Activated CD8-positive, alpha-beta memory T cell treated with anti-CD3 and anti-CD28 coated beads for 36 hours (primary cell): ENCODE results near the gene WASL. TPM values are rescaled to one million over a fixed set of nuclear protein-coding genes. Genes with fewer than 3 reads are reported as not detected.

Source experiments
- CTCF ChIA-PET: fragments of 350-600 bp; sonication (Branson Sonifier 250); formaldehyde crosslinking; loops from one replicate; lab custom pipeline; 2021; ENCODE audit warnings: antibody characterized with exemption; lab: Charles Lee
- POLR2A ChIA-PET: fragments of 350-600 bp; sonication (Branson Sonifier 250); formaldehyde crosslinking; loops from one replicate; lab custom pipeline; 2021; ENCODE audit warnings: antibody characterized with exemption; lab: Charles Lee
- total RNA-seq, 2 experiments: library from RNA; stranded (reverse); gene quantifications; one replicate each; pipeline ENCODE4 v1.2.3, GENCODE V29; 2021

The WASL gene
- total RNA-seq, 2 experiments from 2014 or later, result 5.7 to 6.4 TPM

GRCh38 chr7:123771846-123772245, 23.0 kb upstream of the WASL start:
- POLR2A ChIA-PET, result no interaction called here

GRCh38 chr7:123771256-123771655, 22.5 kb upstream of the WASL start:
- CTCF ChIA-PET, result interaction anchor here (0.6 kb wide), 1 partner anchor 1143 kb away, joined by 3 read pairs; no protein-coding TSS in a partner anchor
- POLR2A ChIA-PET, result interaction anchor here (0.7 kb wide), 1 partner anchor 53 kb away, joined by 3 read pairs; no protein-coding TSS in a partner anchor

More at GRCh38 chr7:123771846-123772245, 23.0 kb upstream of the WASL start:
- CTCF ChIA-PET, result interaction anchor here (0.7 to 1.1 kb wide), 2 partner anchors 17 to 93 kb away, joined by 3 to 4 read pairs; no protein-coding TSS in a partner anchor

GRCh38 chr7:123770378-123770777, 21.6 kb upstream of the WASL start:
- ChIA-PET POLR2A (interaction anchor here (0.7 kb wide), 1 partner anchor 45 kb away, joined by 5 read pairs; no protein-coding TSS in a partner anchor), CTCF (no interaction called here)

GRCh38 chr7:123769371-123769770, 20.6 kb upstream of the WASL start:
- CTCF ChIA-PET, result no interaction called here
- POLR2A ChIA-PET, result no interaction called here

GRCh38 chr7:123768493-123768892, 19.7 kb upstream of the WASL start:
- POLR2A ChIA-PET, result no interaction called here
- CTCF ChIA-PET, result no interaction called here

- ChIA-PET POLR2A (no interaction called here), CTCF (interaction anchor here (0.8 kb wide), 1 partner anchor 15 kb away, joined by 3 read pairs; the partner anchor contains the start of gene WASL)
Measured at GRCh38 chr7:123763191-123763661, 14.4 kb upstream of the WASL start.

GRCh38 chr7:123761729-123762128, 12.9 kb upstream of the WASL start:
- ChIA-PET CTCF (no interaction called here), POLR2A (no interaction called here)

GRCh38 chr7:123757095-123757494, 8.3 kb upstream of the WASL start:
- CTCF ChIA-PET, result interaction anchor here (0.6 kb wide), 1 partner anchor 121 kb away, joined by 4 read pairs; no protein-coding TSS in a partner anchor

GRCh38 chr7:123755338-123755737, 6.5 kb upstream of the WASL start:
- CTCF ChIA-PET, result no interaction called here

More at GRCh38 chr7:123757095-123757494, 8.3 kb upstream of the WASL start:
- POLR2A ChIA-PET, result interaction anchor here (0.6 kb wide), 1 partner anchor 9 kb away, joined by 3 read pairs; no protein-coding TSS in a partner anchor

GRCh38 chr7:123754271-123754871, 5.6 kb upstream of the WASL start:
- CTCF ChIA-PET, result no interaction called here
- POLR2A ChIA-PET, result no interaction called here

More at GRCh38 chr7:123755338-123755737, 6.5 kb upstream of the WASL start:
- POLR2A ChIA-PET, result no interaction called here

GRCh38 chr7:123752534-123752933, 3.7 kb upstream of the WASL start:
- POLR2A ChIA-PET, result no interaction called here
- CTCF ChIA-PET, result no interaction called here

GRCh38 chr7:123751821-123752220, 3.0 kb upstream of the WASL start:
- ChIA-PET POLR2A (no interaction called here), CTCF (no interaction called here)

GRCh38 chr7:123750389-123751230, 1.8 kb upstream of the WASL start:
- CTCF ChIA-PET, result no interaction called here
- POLR2A ChIA-PET, result no interaction called here

GRCh38 chr7:123749537-123749857, 694 bp upstream of the WASL start:
- CTCF ChIA-PET, result interaction anchor here (1.2 to 1.3 kb wide), 2 partner anchors 42 to 116 kb away, joined by 4 read pairs; no protein-coding TSS in a partner anchor
- POLR2A ChIA-PET, result interaction anchor here (0.7 to 1.6 kb wide), 6 partner anchors 9 to 214 kb away, joined by 3 to 6 read pairs (median 4); partner anchors contain the start of genes IQUB and NDUFA5

GRCh38 chr7:123748171-123748733, 551 bp downstream of the WASL start:
- ChIA-PET CTCF (interaction anchor here (0.7 to 1.4 kb wide), 6 partner anchors 9 to 124 kb away, joined by 3 to 4 read pairs (median 3); no protein-coding TSS in a partner anchor), POLR2A (interaction anchor here (0.6 to 1.6 kb wide), 7 partner anchors 9 to 191 kb away, joined by 3 to 6 read pairs (median 4); partner anchors contain the start of gene NDUFA5)

- ChIA-PET CTCF (interaction anchor here (1.4 kb wide), 1 partner anchor 52 kb away, joined by 3 read pairs; no protein-coding TSS in a partner anchor), POLR2A (interaction anchor here (1.2 kb wide), 1 partner anchor 9 kb away, joined by 3 read pairs; no protein-coding TSS in a partner anchor)
Measured at GRCh38 chr7:123747620-123748141, 1.1 kb downstream of the WASL start.

- POLR2A ChIA-PET, result no interaction called here
- CTCF ChIA-PET, result no interaction called here
Measured at GRCh38 chr7:123746931-123747488, 1.8 kb downstream of the WASL start.

- ChIA-PET CTCF (no interaction called here), POLR2A (no interaction called here)
Measured at GRCh38 chr7:123746055-123746454, 2.7 kb downstream of the WASL start.

GRCh38 chr7:123745437-123745836, 3.4 kb downstream of the WASL start:
- ChIA-PET POLR2A (no interaction called here), CTCF (interaction anchor here (0.9 kb wide), 1 partner anchor 44 kb away, joined by 3 read pairs; no protein-coding TSS in a partner anchor)
